ENCODE measurements around the gene BRWD1. TPM values are rescaled to one million over a fixed set of nuclear protein-coding genes. Genes with fewer than 3 reads are reported as not detected.

BRWD1 gene
- total RNA-seq, 4 donors from 2014 or later: 63.8 to 281 (median 103) TPM

DNA sequence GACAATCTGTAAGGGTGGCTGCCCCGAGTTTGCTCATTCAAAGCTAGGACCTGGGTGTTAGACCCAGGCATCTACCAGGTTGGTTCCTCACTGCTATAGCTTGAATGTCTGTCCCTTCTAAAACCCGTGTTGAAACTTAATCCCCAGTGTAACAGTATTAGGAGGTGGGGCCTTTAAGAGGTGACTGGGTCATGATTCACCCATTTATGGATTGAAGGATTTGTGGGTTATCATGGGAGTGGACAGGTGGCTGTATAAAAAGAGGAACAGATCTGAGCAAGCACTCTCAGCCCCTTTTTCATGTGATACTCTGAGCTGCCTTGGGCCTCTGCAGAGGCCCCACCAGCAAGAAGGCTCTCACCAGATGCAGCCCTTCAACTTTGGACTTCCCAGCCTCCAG, 159.6 kb downstream of the BRWD1 start:
- no peak for TF ChIP-seq EP300 (IDR thresholded peaks at IDR 0.05; ENCODE audit: low read depth)
- no peak for TF ChIP-seq POLR2A (IDR thresholded peaks at IDR 0.05)
- TF ChIP-seq POLR2AphosphoS5 (IDR thresholded peaks at IDR 0.05): no peak
- TF ChIP-seq, protein P1, sequence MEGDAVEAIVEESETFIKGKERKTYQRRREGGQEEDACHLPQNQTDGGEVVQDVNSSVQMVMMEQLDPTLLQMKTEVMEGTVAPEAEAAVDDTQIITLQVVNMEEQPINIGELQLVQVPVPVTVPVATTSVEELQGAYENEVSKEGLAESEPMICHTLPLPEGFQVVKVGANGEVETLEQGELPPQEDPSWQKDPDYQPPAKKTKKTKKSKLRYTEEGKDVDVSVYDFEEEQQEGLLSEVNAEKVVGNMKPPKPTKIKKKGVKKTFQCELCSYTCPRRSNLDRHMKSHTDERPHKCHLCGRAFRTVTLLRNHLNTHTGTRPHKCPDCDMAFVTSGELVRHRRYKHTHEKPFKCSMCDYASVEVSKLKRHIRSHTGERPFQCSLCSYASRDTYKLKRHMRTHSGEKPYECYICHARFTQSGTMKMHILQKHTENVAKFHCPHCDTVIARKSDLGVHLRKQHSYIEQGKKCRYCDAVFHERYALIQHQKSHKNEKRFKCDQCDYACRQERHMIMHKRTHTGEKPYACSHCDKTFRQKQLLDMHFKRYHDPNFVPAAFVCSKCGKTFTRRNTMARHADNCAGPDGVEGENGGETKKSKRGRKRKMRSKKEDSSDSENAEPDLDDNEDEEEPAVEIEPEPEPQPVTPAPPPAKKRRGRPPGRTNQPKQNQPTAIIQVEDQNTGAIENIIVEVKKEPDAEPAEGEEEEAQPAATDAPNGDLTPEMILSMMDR (IDR thresholded peaks at IDR 0.05): no peak
- H3K9me3 ChIP-seq: no peaks in the 10 kb centered on the region
- intact Hi-C loops (cut with DNase I; ENCODE audit: low total_unique reads) (no loop called here), in situ Hi-C loops (cut with MboI; ENCODE audit: low pct_ligation_motif_present in 1 of 4, low pct_unique_long_range_greater_than_20kb in 1 of 4, low sequenced_read_pairs in 3 of 4) (no loop called here)
- no peaks in the 10 kb centered on the region for H3K36me3 ChIP-seq
- no peaks in the 10 kb centered on the region for H3K4me1 ChIP-seq
- 60 to 90% methylated on average over 1 to 2 of the region's 2 CpGs for WGBS, 2 donors (ENCODE audit: low coverage in 1 of 2)
- H3K4me3 ChIP-seq: no peak overlapping the region
- DNase-seq: no peak
- H3K27me3 ChIP-seq: no peaks in the 10 kb centered on the region
- no peak overlapping the region for H3K27ac ChIP-seq

DNA sequence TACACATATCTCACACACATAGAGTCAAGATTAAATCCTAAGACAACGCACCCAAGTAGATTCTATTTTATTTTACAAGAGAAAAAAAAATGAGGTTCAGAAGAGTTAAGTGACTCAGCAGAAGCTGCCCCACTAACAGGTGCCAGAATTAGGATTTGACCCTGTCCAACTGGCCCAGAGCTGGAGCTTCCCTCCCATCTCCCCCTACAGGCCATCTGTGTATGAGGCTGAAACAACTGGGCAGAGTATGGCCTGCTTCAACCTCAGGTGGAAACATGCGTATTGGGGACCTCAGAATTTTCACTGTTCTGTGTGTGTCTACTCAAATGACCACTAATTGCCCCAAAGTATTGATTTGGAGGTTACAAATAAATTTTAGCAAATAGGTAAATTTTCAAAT, 160.1 kb downstream of the BRWD1 start:
- Histone ChIP-seq H3K27ac (no peak overlapping the region), H3K4me3 (no peak overlapping the region), H3K4me1 (no peaks in the 10 kb centered on the region), H3K9me3 (no peaks in the 10 kb centered on the region), H3K36me3 (no peaks in the 10 kb centered on the region), H3K27me3 (no peaks in the 10 kb centered on the region)
- WGBS, 2 donors (ENCODE audit: low coverage in 1 of 2): 75 to 93% methylated on average over 2 of the region's 2 CpGs
- no peak for DNase-seq
- TF ChIP-seq, protein P1 (IDR thresholded peaks at IDR 0.05): peak in 3 of 5 experiments; percentile 13 to 33 (median 13)
- TF ChIP-seq POLR2AphosphoS5 (IDR thresholded peaks at IDR 0.05): no peak
- in situ Hi-C loops (cut with MboI; ENCODE audit: low pct_ligation_motif_present in 1 of 4, low pct_unique_long_range_greater_than_20kb in 1 of 4, low sequenced_read_pairs in 3 of 4) (no loop called here), intact Hi-C loops (cut with DNase I; ENCODE audit: low total_unique reads) (no loop called here)

DNA sequence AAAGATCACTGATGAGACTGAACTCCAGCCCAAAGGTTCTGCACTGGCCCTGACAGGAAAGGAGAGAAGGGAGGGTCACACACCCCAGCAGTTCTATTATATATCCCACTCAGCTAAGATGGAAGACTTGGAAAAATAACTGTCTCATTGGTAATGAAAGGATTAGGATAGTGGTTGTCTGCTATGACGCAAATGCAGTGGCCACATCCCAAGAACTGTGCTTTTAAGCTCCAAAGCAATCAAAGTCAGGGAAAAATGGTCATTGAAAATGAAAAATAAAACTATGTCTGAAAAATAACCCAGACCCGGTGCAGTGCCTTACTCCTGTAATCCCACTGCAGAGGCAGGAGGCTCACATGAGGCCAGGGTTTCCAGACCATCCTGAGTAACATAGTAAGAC, 161.2 kb downstream of the BRWD1 start:
- TF ChIP-seq EP300 (IDR thresholded peaks at IDR 0.05; ENCODE audit: low read depth) (no peak), POLR2A (IDR thresholded peaks at IDR 0.05) (no peak), POLR2AphosphoS5 (IDR thresholded peaks at IDR 0.05) (no peak)
- TF ChIP-seq, protein P1 (IDR thresholded peaks at IDR 0.05): no peak
- 81 to 91% methylated on average over 2 of the region's 2 CpGs for WGBS, 2 donors (ENCODE audit: low coverage in 1 of 2)
- H3K9me3 ChIP-seq: no peaks in the 10 kb centered on the region

DNA sequence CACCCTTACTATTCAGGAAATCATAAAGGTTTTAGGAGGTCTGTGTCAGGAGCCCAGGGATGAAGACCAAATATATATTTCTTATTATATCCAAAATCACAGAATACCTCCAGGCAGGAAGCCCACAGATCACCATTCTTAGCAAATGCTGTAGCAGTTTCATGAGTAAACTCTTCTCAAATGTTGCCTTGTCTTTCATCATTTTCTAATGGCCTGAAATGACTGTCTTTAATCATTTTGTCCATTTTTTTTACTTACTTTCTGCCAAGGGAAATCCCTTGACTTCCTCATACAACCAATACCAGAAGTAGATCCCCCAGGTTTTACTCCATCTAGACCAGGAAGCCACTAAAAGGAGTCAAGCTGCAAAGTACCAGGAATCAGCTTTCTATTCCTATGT, 162.6 kb downstream of the BRWD1 start:
- H3K27me3 ChIP-seq: no peaks in the 10 kb centered on the region

More for the DNA sequence above, 161.2 kb downstream of the BRWD1 start:
- Histone ChIP-seq H3K36me3 (no peaks in the 10 kb centered on the region), H3K4me3 (no peak overlapping the region), H3K27me3 (no peaks in the 10 kb centered on the region), H3K4me1 (no peaks in the 10 kb centered on the region), H3K27ac (no peak overlapping the region)
- in situ Hi-C loops (cut with MboI; ENCODE audit: low pct_ligation_motif_present in 1 of 4, low pct_unique_long_range_greater_than_20kb in 1 of 4, low sequenced_read_pairs in 3 of 4): no loop called here
- intact Hi-C loops (cut with DNase I; ENCODE audit: low total_unique reads): no loop called here
- no peak for DNase-seq

More for the DNA sequence above, 162.6 kb downstream of the BRWD1 start:
- intact Hi-C loops (cut with DNase I; ENCODE audit: low total_unique reads): no loop called here
- no peak for DNase-seq
- no peaks in the 10 kb centered on the region for H3K9me3 ChIP-seq
- in situ Hi-C loops (cut with MboI; ENCODE audit: low pct_ligation_motif_present in 1 of 4, low pct_unique_long_range_greater_than_20kb in 1 of 4, low sequenced_read_pairs in 3 of 4): no loop called here
- no peak overlapping the region for H3K27ac ChIP-seq
- H3K4me1 ChIP-seq: no peaks in the 10 kb centered on the region
- TF ChIP-seq POLR2AphosphoS5 (IDR thresholded peaks at IDR 0.05) (no peak), POLR2A (IDR thresholded peaks at IDR 0.05) (no peak), EP300 (IDR thresholded peaks at IDR 0.05; ENCODE audit: low read depth) (no peak)
- TF ChIP-seq, protein P1 (IDR thresholded peaks at IDR 0.05): no peak
- H3K36me3 ChIP-seq: no peaks in the 10 kb centered on the region
- H3K4me3 ChIP-seq: no peak overlapping the region

Data from transverse colon (tissue), 4 donors.